HCT116 (cell line): ENCODE results near the gene SERPINF2. TPM values are rescaled to one million over a fixed set of nuclear protein-coding genes. Genes with fewer than 3 reads are reported as not detected.
A peak's percentile ranks its signal among the peaks of the same experiment; 100 is the strongest.

Experiments used
- ATAC-seq: fragments of 200-7000 bp; cut with Tn5 transposase; 2 replicates; pipeline ENCODE4 v1.9.1; 2020; ENCODE audit warnings: mild to moderate bottlenecking, moderate library complexity
- BruUV-seq: library from RNA; stranded (reverse); fragments of 400-500 nt; replicated peaks from 2 replicates; lab custom pipeline; 2021; lab: Mats Ljungman, UMichigan
- CTCF ChIA-PET: fragments of 300-600 bp; sonication (Branson Sonifier 250); formaldehyde crosslinking; loops from one replicate; lab custom pipeline; 2021; ENCODE audit warnings: antibody characterized with exemption; lab: Charles Lee
- POLR2A ChIA-PET: fragments of 300-600, 350-600 bp; sonication (Branson Sonifier 250); formaldehyde crosslinking; loops from one replicate; lab custom pipeline; 2021; ENCODE audit warnings: antibody characterized with exemption; lab: Charles Lee
- RAD21 ChIA-PET, 2 experiments: fragments of 300-600 bp; sonication (Branson Sonifier 250); formaldehyde crosslinking; loops; one replicate each; lab custom pipeline; 2023; ENCODE audit warnings: low total read pairs in 2 of 2; ENCODE audit not compliant: uncharacterized antibody in 2 of 2, unreplicated experiment in 2 of 2, low non-redundant PET in 1 of 2; lab: Charles Lee
- DNase-seq: peaks from one replicate; pipeline ENCODE4 v3.0.0-alpha.2; 2010; ENCODE audit warnings: low read depth, low spot score
- H2AFZ ChIP-seq: fragments of 200-600 bp; shearing (Covaris generic), sonication (generic); 2 replicates; pipeline ENCODE4 v1.6.1; 2017; ENCODE audit warnings: low read depth, mixed run types, mixed read lengths, antibody characterized with exemption, low read length; ENCODE audit not compliant: poor library complexity, severe bottlenecking
- H3K27ac ChIP-seq: 2 replicates; pipeline ENCODE4 v1.5.1; 2012; ENCODE audit warnings: low read depth, low read length
- H3K27me3 ChIP-seq: fragments of 200-600 bp; sonication (generic); 2 replicates; pipeline ENCODE4 v1.6.1; 2016; ENCODE audit warnings: mixed run types, low read length, mixed read lengths; ENCODE audit not compliant: insufficient read depth
- H3K36me3 ChIP-seq, 2 experiments: fragments of 200-500 bp in 1 of 2; fragments of 200-600 bp in 1 of 2; sonication (Bioruptor generic) in 1 of 2; sonication (generic) in 1 of 2; 2 replicates each; pipeline versions ENCODE4 v1.5.1 to v1.6.1; 2014 to 2016; ENCODE audit warnings: low read length in 2 of 2, inconsistent platforms in 1 of 2, mixed read lengths in 1 of 2, mixed run types in 1 of 2; ENCODE audit not compliant: insufficient read depth in 2 of 2, control insufficient read depth in 1 of 2
- H3K4me1 ChIP-seq, 2 experiments: fragments of 200-600 bp in 1 of 2; sonication (generic) in 1 of 2; 2 replicates each; pipeline versions ENCODE4 v1.5.1 to v1.6.1; 2012 to 2017; ENCODE audit warnings: low read length in 2 of 2, inconsistent platforms in 1 of 2, mild to moderate bottlenecking in 1 of 2, mixed read lengths in 1 of 2, mixed run types in 1 of 2, moderate library complexity in 1 of 2; ENCODE audit not compliant: insufficient read depth in 2 of 2, control insufficient read depth in 1 of 2
- H3K4me2 ChIP-seq: fragments of 200-600 bp; sonication (generic); 2 replicates; pipeline ENCODE4 v1.6.1; 2017; ENCODE audit warnings: mixed run types, low read length, mixed read lengths
- H3K4me3 ChIP-seq, 2 experiments: fragments of 200-600 bp in 1 of 2; sonication (generic) in 1 of 2; replicated peaks in 1 of 2; 2 replicates each; pipeline ENCODE4 v1.5.1; 2011 to 2016; ENCODE audit warnings: low read length in 2 of 2, control low read depth in 1 of 2, low read depth in 1 of 2, mild to moderate bottlenecking in 1 of 2, mixed read lengths in 1 of 2, mixed run types in 1 of 2
- H3K79me2 ChIP-seq: fragments of 200-600 bp; sonication (generic); 2 replicates; pipeline ENCODE4 v1.6.1; 2017; ENCODE audit warnings: mild to moderate bottlenecking, mixed run types, low read length, moderate library complexity, mixed read lengths; ENCODE audit not compliant: insufficient read depth
- H3K9ac ChIP-seq: fragments of 200-600 bp; sonication (generic); 2 replicates; pipeline ENCODE4 v1.6.1; 2016; ENCODE audit warnings: low read length, mixed read lengths
- H3K9me2 ChIP-seq: fragments of 200-600 bp; sonication (generic), shearing (Covaris generic); 2 replicates; pipeline ENCODE4 v1.6.1; 2017; ENCODE audit warnings: mixed run types, mild to moderate bottlenecking, moderate library complexity; ENCODE audit not compliant: insufficient read depth
- H3K9me3 ChIP-seq, 2 experiments: fragments of 200-500 bp in 1 of 2; fragments of 200-600 bp in 1 of 2; sonication (Bioruptor generic) in 1 of 2; sonication (generic) in 1 of 2; 2 replicates each; pipeline ENCODE4 v1.6.1; 2014 to 2017; ENCODE audit warnings: low read length in 2 of 2, mixed read lengths in 2 of 2, inconsistent platforms in 1 of 2, low read depth in 1 of 2, mild to moderate bottlenecking in 1 of 2, mixed run types in 1 of 2, moderate library complexity in 1 of 2; ENCODE audit not compliant: control insufficient read depth in 1 of 2, insufficient read depth in 1 of 2
- H4K20me1 ChIP-seq: fragments of 200-600 bp; sonication (generic), shearing (Covaris generic); 2 replicates; pipeline ENCODE4 v1.6.1; 2017; ENCODE audit warnings: mixed run types, mild to moderate bottlenecking, moderate library complexity; ENCODE audit not compliant: insufficient read depth
- ATF3 ChIP-seq: IDR thresholded peaks from 2 replicates; pipeline ENCODE4 v1.6.1; 2012
- CBX3 ChIP-seq: IDR thresholded peaks from 2 replicates; pipeline ENCODE4 v1.6.1; 2012; ENCODE audit warnings: low read depth
- EZH2phosphoT487 ChIP-seq: fragments of 200-600 bp; IDR thresholded peaks from 2 replicates; pipeline ENCODE4 v1.6.1; 2018; ENCODE audit warnings: antibody characterized with exemption, borderline replicate concordance
- REST ChIP-seq: IDR thresholded peaks from 2 replicates; pipeline ENCODE4 v1.6.1; 2012; ENCODE audit warnings: low read depth
- SP1 ChIP-seq: IDR thresholded peaks from 2 replicates; pipeline ENCODE4 v1.6.1; 2012; ENCODE audit warnings: low read depth
- TCF7L2 ChIP-seq: IDR thresholded peaks from 2 replicates; pipeline ENCODE4 v1.7.0; 2011; ENCODE audit warnings: borderline replicate concordance, inconsistent platforms; ENCODE audit not compliant: insufficient read depth, insufficient read length; ENCODE audit errors: extremely low read depth
- ZNF274 ChIP-seq: fragments of 200-500 bp; sonication (Bioruptor generic); IDR thresholded peaks from 2 replicates; pipeline ENCODE4 v1.6.1; 2014; ENCODE audit warnings: mild to moderate bottlenecking, low read depth, low read length, inconsistent platforms
- intact Hi-C: fragments of 100-400 bp; cut with micrococcal nuclease; formaldehyde crosslinking; loops from 2 replicates; pipeline ENCODE4 v1.10.0; 2022
- total RNA-seq: library from RNA; stranded (reverse); gene quantifications from one replicate; pipeline ENCODE4 v1.2.1, GENCODE V29; 2021; ENCODE audit not compliant: unreplicated experiment

Gene SERPINF2
- total RNA-seq, 1 experiment from 2014 or later = 2.5 TPM

GRCh38 chr17:1710807-1711553 lies 31.7 kb upstream of the SERPINF2 start:
- no peak for TF ChIP-seq REST
- TF ChIP-seq TCF7L2 = no peak
- no peak for TF ChIP-seq ZNF274
- no peak for TF ChIP-seq CBX3
- TF ChIP-seq ATF3 = no peak
- no peak for TF ChIP-seq EZH2phosphoT487
- TF ChIP-seq SP1 = no peak
- TF ChIP-seq, all 23 proteins: peak for 0
- DNase-seq (no peak), ATAC-seq (no peak)
- ChIA-PET POLR2A (no interaction called here), CTCF (no interaction called here), RAD21 (interaction anchor here in 1 of 2 experiments (0.6 kb wide), 1 partner anchor 128 kb away, joined by 3 read pairs; no protein-coding TSS in a partner anchor)
- H3K9me2 ChIP-seq = no peaks in the 10 kb centered on the region
- peaks cover 0 to 20% of the 10 kb centered on the region in 2 experiments; a peak in 1 of 4 replicates for H3K36me3 ChIP-seq
- no peak overlapping the region for H2AFZ ChIP-seq
- H3K27me3 ChIP-seq = no peaks in the 10 kb centered on the region
- H3K4me1 ChIP-seq = peaks cover 32 to 59% of the 10 kb centered on the region in 2 experiments
- H3K4me2 ChIP-seq = peak overlapping the region; percentile 100
- intact Hi-C loops = loop anchor here (10.0 kb wide), 1 partner anchor 694 kb away; the partner anchor contains the start of gene MNT
- BruUV-seq = TSS peak; percentile 71
- no peaks in the 10 kb centered on the region for H4K20me1 ChIP-seq
- H3K27ac ChIP-seq = peak overlapping the region; percentile 55; the same call in 1 of the 2 replicates
- peaks cover 33% of the 10 kb centered on the region; the same call in 1 of the 2 replicates for H3K79me2 ChIP-seq
- H3K4me3 ChIP-seq = peak overlapping the region; percentile 51 to 70
- no peaks in the 10 kb centered on the region for H3K9me3 ChIP-seq
- H3K9ac ChIP-seq = peak overlapping the region; percentile 72
